ENCODE results near the gene SBNO1. TPM values are rescaled to one million over a fixed set of nuclear protein-coding genes. Genes with fewer than 3 reads are reported as not detected.
"Not testable (repeated sequence)": the region's sequence is repeated elsewhere in the genome, so short reads cannot be mapped to it uniquely, and the experiment has no call there.

SBNO1 gene
- total RNA-seq, result 10 to 100 TPM; 59.8 to 64.0 TPM

GRCh38 chr12:123364532-123365024 lies at the start of gene SBNO1:
Gene SBNO1, minus strand, starts transcription at chr12:123364847. Its CDS starts 14,406 bp downstream, at chr12:123350441.
- H3K36me3 Mint-ChIP-seq (ENCODE audit: low read depth), result peaks cover 28% of the 10 kb centered on the region
- peak within 1 kb of the TSS; percentile 99 for H3K4me3 Mint-ChIP-seq
- no peaks in the 10 kb centered on the region for H3K9me3 Mint-ChIP-seq
- peak; percentile 60 for ATAC-seq (replicated peaks)
- H3K27me3 Mint-ChIP-seq, result no peaks in the 10 kb centered on the region
- H3K27ac Mint-ChIP-seq, result peak within 1 kb of the TSS; percentile 100
- H3K4me1 Mint-ChIP-seq, result peaks cover 10% of the 10 kb centered on the region

- Mint-ChIP-seq H3K4me3 (no peak overlapping the region), H3K9me3 (no peaks in the 10 kb centered on the region), H3K27ac (no peak overlapping the region), H3K4me1 (peaks cover 3% of the 10 kb centered on the region), H3K27me3 (no peaks in the 10 kb centered on the region), H3K36me3 (ENCODE audit: low read depth) (peaks cover 66% of the 10 kb centered on the region)
- ATAC-seq (replicated peaks), result no peak
These were observed 45.4 kb upstream of the SBNO1 start for GRCh38 chr12:123410041-123410412.

GRCh38 chr12:123409284-123410040 lies 44.8 kb upstream of the SBNO1 start:
- not testable (repeated sequence) for H3K27ac Mint-ChIP-seq, H3K27me3 Mint-ChIP-seq, H3K9me3 Mint-ChIP-seq, H3K4me1 Mint-ChIP-seq, H3K4me3 Mint-ChIP-seq
- ATAC-seq (replicated peaks), result peak; percentile 65
- peaks cover 66% of the 10 kb centered on the region for H3K36me3 Mint-ChIP-seq (ENCODE audit: low read depth)

GRCh38 chr12:123408619-123409018 lies 44.0 kb upstream of the SBNO1 start:
- peaks cover 71% of the 10 kb centered on the region for H3K36me3 Mint-ChIP-seq (ENCODE audit: low read depth)
- not testable (repeated sequence) for H3K27ac Mint-ChIP-seq; H3K4me3 Mint-ChIP-seq; H3K9me3 Mint-ChIP-seq; H3K27me3 Mint-ChIP-seq; ATAC-seq (replicated peaks); H3K4me1 Mint-ChIP-seq

- not testable (repeated sequence) for H3K4me1 Mint-ChIP-seq; H3K27ac Mint-ChIP-seq; H3K27me3 Mint-ChIP-seq; H3K9me3 Mint-ChIP-seq; H3K4me3 Mint-ChIP-seq; ATAC-seq (replicated peaks)
- H3K36me3 Mint-ChIP-seq (ENCODE audit: low read depth), result peaks cover 71% of the 10 kb centered on the region
These were observed 43.3 kb upstream of the SBNO1 start for GRCh38 chr12:123407934-123408333.

- H3K27ac Mint-ChIP-seq; H3K27me3 Mint-ChIP-seq; H3K4me1 Mint-ChIP-seq; H3K9me3 Mint-ChIP-seq; ATAC-seq (replicated peaks); H3K4me3 Mint-ChIP-seq: not testable (repeated sequence)
- H3K36me3 Mint-ChIP-seq (ENCODE audit: low read depth), result peaks cover 71% of the 10 kb centered on the region
These were observed 42.6 kb upstream of the SBNO1 start for GRCh38 chr12:123407269-123407668.

GRCh38 chr12:123404581-123404980 lies 39.9 kb upstream of the SBNO1 start:
- no peak overlapping the region for H3K4me3 Mint-ChIP-seq
- peaks cover 4% of the 10 kb centered on the region for H3K4me1 Mint-ChIP-seq
- no peak overlapping the region for H3K27ac Mint-ChIP-seq
- no peaks in the 10 kb centered on the region for H3K9me3 Mint-ChIP-seq
- peaks cover 77% of the 10 kb centered on the region for H3K36me3 Mint-ChIP-seq (ENCODE audit: low read depth)
- no peaks in the 10 kb centered on the region for H3K27me3 Mint-ChIP-seq
- ATAC-seq (replicated peaks), result no peak

- no peak overlapping the region for H3K4me3 Mint-ChIP-seq
- ATAC-seq (replicated peaks), result peak; percentile 9
- no peaks in the 10 kb centered on the region for H3K27me3 Mint-ChIP-seq
- H3K36me3 Mint-ChIP-seq (ENCODE audit: low read depth), result peaks cover 84% of the 10 kb centered on the region
- peaks cover 8% of the 10 kb centered on the region for H3K4me1 Mint-ChIP-seq
- peak overlapping the region; percentile 88 for H3K27ac Mint-ChIP-seq
- no peaks in the 10 kb centered on the region for H3K9me3 Mint-ChIP-seq
These were observed 37.4 kb upstream of the SBNO1 start for GRCh38 chr12:123401753-123402683.

- no peaks in the 10 kb centered on the region for H3K9me3 Mint-ChIP-seq
- no peaks in the 10 kb centered on the region for H3K27me3 Mint-ChIP-seq
- H3K36me3 Mint-ChIP-seq (ENCODE audit: low read depth), result peaks cover 86% of the 10 kb centered on the region
- H3K4me1 Mint-ChIP-seq, result peaks cover 8% of the 10 kb centered on the region
- no peak overlapping the region for H3K4me3 Mint-ChIP-seq
- H3K27ac Mint-ChIP-seq, result no peak overlapping the region
- ATAC-seq (replicated peaks), result no peak
These were observed 34.6 kb upstream of the SBNO1 start for GRCh38 chr12:123399255-123399617.

- peaks cover 8% of the 10 kb centered on the region for H3K4me1 Mint-ChIP-seq
- no peaks in the 10 kb centered on the region for H3K9me3 Mint-ChIP-seq
- H3K4me3 Mint-ChIP-seq, result no peak overlapping the region
- ATAC-seq (replicated peaks), result no peak
- H3K27me3 Mint-ChIP-seq, result no peaks in the 10 kb centered on the region
- peaks cover 85% of the 10 kb centered on the region for H3K36me3 Mint-ChIP-seq (ENCODE audit: low read depth)
- H3K27ac Mint-ChIP-seq, result no peak overlapping the region
These were observed 34.1 kb upstream of the SBNO1 start for GRCh38 chr12:123398550-123399254.

GRCh38 chr12:123398177-123398549 lies 33.5 kb upstream of the SBNO1 start:
- Mint-ChIP-seq H3K4me3 (no peak overlapping the region), H3K27me3 (no peaks in the 10 kb centered on the region), H3K36me3 (ENCODE audit: low read depth) (peaks cover 85% of the 10 kb centered on the region), H3K27ac (no peak overlapping the region), H3K4me1 (peaks cover 8% of the 10 kb centered on the region), H3K9me3 (no peaks in the 10 kb centered on the region)
- ATAC-seq (replicated peaks), result no peak

- no peaks in the 10 kb centered on the region for H3K9me3 Mint-ChIP-seq
- H3K4me1 Mint-ChIP-seq, result peaks cover 5% of the 10 kb centered on the region
- no peaks in the 10 kb centered on the region for H3K27me3 Mint-ChIP-seq
- H3K27ac Mint-ChIP-seq, result no peak overlapping the region
- peaks cover 85% of the 10 kb centered on the region for H3K36me3 Mint-ChIP-seq (ENCODE audit: low read depth)
- ATAC-seq (replicated peaks), result no peak
- no peak overlapping the region for H3K4me3 Mint-ChIP-seq
These were observed 32.8 kb upstream of the SBNO1 start for GRCh38 chr12:123397400-123397799.

- Mint-ChIP-seq H3K27me3 (no peaks in the 10 kb centered on the region), H3K27ac (no peak overlapping the region), H3K4me3 (no peak overlapping the region), H3K4me1 (peaks cover 4% of the 10 kb centered on the region), H3K36me3 (ENCODE audit: low read depth) (peaks cover 85% of the 10 kb centered on the region), H3K9me3 (no peaks in the 10 kb centered on the region)
- ATAC-seq (replicated peaks), result no peak
These were observed 32.3 kb upstream of the SBNO1 start for GRCh38 chr12:123396954-123397353.

- no peak overlapping the region for H3K4me3 Mint-ChIP-seq
- peaks cover 4% of the 10 kb centered on the region for H3K4me1 Mint-ChIP-seq
- H3K27ac Mint-ChIP-seq, result no peak overlapping the region
- no peak for ATAC-seq (replicated peaks)
- peaks cover 86% of the 10 kb centered on the region for H3K36me3 Mint-ChIP-seq (ENCODE audit: low read depth)
- no peaks in the 10 kb centered on the region for H3K9me3 Mint-ChIP-seq
- no peaks in the 10 kb centered on the region for H3K27me3 Mint-ChIP-seq
These were observed 31.9 kb upstream of the SBNO1 start for GRCh38 chr12:123396543-123396942.

Measured in activated T-helper 17 cell treated with anti-CD3 and anti-CD28 coated beads, Interleukin-2, amount 50 U/mL, for 72 hours (primary cell).